ENCODE measurements around the gene ASTN2.

DNA sequence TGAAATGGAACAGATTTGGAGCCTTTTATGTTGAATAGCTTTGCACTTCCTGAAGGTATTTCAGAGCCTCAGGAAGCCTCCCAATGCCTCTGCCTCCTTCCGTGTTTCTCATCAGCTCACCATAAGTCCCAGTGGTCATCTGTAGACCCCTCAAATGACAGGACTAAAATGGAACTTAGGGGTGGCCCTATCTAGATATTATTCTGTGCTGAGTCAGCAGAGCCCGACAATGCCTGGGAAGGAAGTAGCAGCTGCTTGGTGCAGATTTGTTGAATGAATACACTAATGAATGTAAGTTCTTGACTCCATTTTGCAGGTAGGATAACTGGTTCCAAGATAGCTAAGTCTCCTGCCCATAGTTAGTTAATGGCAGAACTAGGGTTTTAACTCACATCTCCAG is 97.7 kb downstream of the ASTN2 start:
- TF ChIP-seq CTCF (IDR thresholded peaks at IDR 0.05; ENCODE audit: low read depth, low read length) (no peak), POLR2A (IDR thresholded peaks at IDR 0.05; ENCODE audit: extremely low read depth, insufficient read length) (no peak), MYC (IDR thresholded peaks at IDR 0.05; ENCODE audit: low read depth, low read length) (no peak)
- TF ChIP-seq, protein P1, sequence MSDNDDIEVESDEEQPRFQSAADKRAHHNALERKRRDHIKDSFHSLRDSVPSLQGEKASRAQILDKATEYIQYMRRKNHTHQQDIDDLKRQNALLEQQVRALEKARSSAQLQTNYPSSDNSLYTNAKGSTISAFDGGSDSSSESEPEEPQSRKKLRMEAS (IDR thresholded peaks at IDR 0.05; ENCODE audit: low read depth, low read length), result no peak
